DND-41 (cell line): Measurements from ENCODE around the gene TMEM132D.

Experiments
- ATAC-seq: fragments of 200-7000 bp; cut with Tn5 transposase; 3 replicates; pipeline ENCODE4 v1.9.1; 2021; ENCODE audit warnings: low read depth; ENCODE audit not compliant: insufficient read depth
- DNase-seq: peaks from one replicate; pipeline ENCODE4 v3.0.0-alpha.2; 2020
- H2AFZ ChIP-seq: 2 replicates; pipeline ENCODE4 v1.6.0; 2012; ENCODE audit warnings: low read depth, low read length
- H3K27ac ChIP-seq: 2 replicates; pipeline ENCODE4 v1.5.1; 2012; ENCODE audit warnings: low read length, inconsistent platforms
- H3K27me3 ChIP-seq: fragments of 200-600 bp; sonication (generic); 2 replicates; pipeline ENCODE4 v1.6.0; 2012; ENCODE audit warnings: low read length, mild to moderate bottlenecking, inconsistent platforms; ENCODE audit not compliant: insufficient read depth, poor library complexity
- H3K36me3 ChIP-seq: 2 replicates; pipeline ENCODE4 v1.5.1; 2012; ENCODE audit warnings: low read length, inconsistent platforms; ENCODE audit not compliant: insufficient read depth
- H3K4me1 ChIP-seq: 2 replicates; pipeline ENCODE4 v1.5.1; 2012; ENCODE audit warnings: mild to moderate bottlenecking, low read length; ENCODE audit not compliant: insufficient read depth
- H3K4me2 ChIP-seq: 2 replicates; pipeline ENCODE4 v1.6.0; 2012; ENCODE audit warnings: mild to moderate bottlenecking, moderate library complexity, low read length, inconsistent platforms; ENCODE audit not compliant: insufficient read depth
- H3K4me3 ChIP-seq, 2 experiments: fragments of 200-600 bp in 1 of 2; shearing (Covaris generic) in 1 of 2; 2 replicates each; pipeline ENCODE4 v1.5.1; 2012 to 2016; ENCODE audit warnings: inconsistent platforms in 2 of 2, low read length in 2 of 2, mild to moderate bottlenecking in 2 of 2, low read depth in 1 of 2, moderate library complexity in 1 of 2
- H3K79me2 ChIP-seq: 2 replicates; pipeline ENCODE4 v1.6.0; 2012; ENCODE audit warnings: low read length, inconsistent platforms; ENCODE audit not compliant: insufficient read depth
- H3K9ac ChIP-seq: 2 replicates; pipeline ENCODE4 v1.6.0; 2012; ENCODE audit warnings: low read depth, mild to moderate bottlenecking, inconsistent platforms, low read length, moderate library complexity
- H3K9me3 ChIP-seq: 2 replicates; pipeline ENCODE4 v1.5.1; 2012; ENCODE audit warnings: low read length, moderate library complexity, mild to moderate bottlenecking, inconsistent platforms; ENCODE audit not compliant: insufficient read depth, severe bottlenecking
- H4K20me1 ChIP-seq: 2 replicates; pipeline ENCODE4 v1.6.0; 2012; ENCODE audit warnings: low read length; ENCODE audit not compliant: insufficient read depth
- CTCF ChIP-seq: IDR thresholded peaks from 2 replicates; pipeline ENCODE4 v1.5.1; 2012; ENCODE audit warnings: borderline replicate concordance, low read length, moderate library complexity, mild to moderate bottlenecking; ENCODE audit not compliant: poor library complexity, severe bottlenecking; ENCODE audit errors: extremely low read depth
- EZH2 ChIP-seq: IDR thresholded peaks from 3 replicates; pipeline ENCODE4 v1.6.1; 2012; ENCODE audit warnings: borderline replicate concordance, low read depth, mild to moderate bottlenecking, moderate library complexity, low read length, inconsistent platforms; ENCODE audit not compliant: severe bottlenecking

Gene TMEM132D

GRCh38 chr12:129073157-129073915 lies 830.5 kb downstream of the TMEM132D start:
- ATAC-seq, result no peak

GRCh38 chr12:129071362-129071761 lies 832.5 kb downstream of the TMEM132D start:
- H3K27ac ChIP-seq, result no peak overlapping the region
- ATAC-seq (no peak), DNase-seq (no peak)
- H3K9me3 ChIP-seq, result no peaks in the 10 kb centered on the region
- TF ChIP-seq EZH2 (no peak), CTCF (no peak)
- no peak overlapping the region for H3K9ac ChIP-seq
- H3K36me3 ChIP-seq, result no peaks in the 10 kb centered on the region
- no peaks in the 10 kb centered on the region for H3K79me2 ChIP-seq
- H3K4me3 ChIP-seq, result no peak overlapping the region
- no peaks in the 10 kb centered on the region for H3K4me1 ChIP-seq
- no peak overlapping the region for H3K4me2 ChIP-seq
- no peaks in the 10 kb centered on the region for H4K20me1 ChIP-seq
- no peaks in the 10 kb centered on the region for H3K27me3 ChIP-seq
- H2AFZ ChIP-seq, result no peak overlapping the region

More at GRCh38 chr12:129073157-129073915, 830.5 kb downstream of the TMEM132D start:
- Histone ChIP-seq H4K20me1 (no peaks in the 10 kb centered on the region), H2AFZ (no peak overlapping the region), H3K4me3 (no peak overlapping the region), H3K36me3 (no peaks in the 10 kb centered on the region), H3K27ac (no peak overlapping the region), H3K9me3 (no peaks in the 10 kb centered on the region), H3K4me2 (no peak overlapping the region), H3K27me3 (no peaks in the 10 kb centered on the region), H3K9ac (no peak overlapping the region), H3K79me2 (no peaks in the 10 kb centered on the region), H3K4me1 (no peaks in the 10 kb centered on the region)
- DNase-seq, result no peak
- TF ChIP-seq EZH2, result no peak
- no peak for TF ChIP-seq CTCF

GRCh38 chr12:129069886-129070285 lies 833.9 kb downstream of the TMEM132D start:
- H3K4me1 ChIP-seq, result no peaks in the 10 kb centered on the region
- no peak overlapping the region for H3K4me3 ChIP-seq
- peaks cover under 1% of the 10 kb centered on the region for H3K9me3 ChIP-seq
- no peak overlapping the region for H3K4me2 ChIP-seq
- no peak for TF ChIP-seq CTCF
- TF ChIP-seq EZH2, result no peak
- no peak overlapping the region for H3K27ac ChIP-seq
- H3K27me3 ChIP-seq, result no peaks in the 10 kb centered on the region
- H3K36me3 ChIP-seq, result no peaks in the 10 kb centered on the region
- no peaks in the 10 kb centered on the region for H3K79me2 ChIP-seq
- ATAC-seq (no peak), DNase-seq (no peak)
- no peak overlapping the region for H2AFZ ChIP-seq
- no peaks in the 10 kb centered on the region for H4K20me1 ChIP-seq
- no peak overlapping the region for H3K9ac ChIP-seq
